ENCODE measurements around the gene DENND5A.

- TF ChIP-seq CTCF (IDR thresholded peaks at IDR 0.05 in 2 of 3, conservative IDR thresholded peaks at IDR 0.05 in 1 of 3; ENCODE audit: insufficient read depth in 2 of 3, low read depth in 1 of 3, low read length in 3 of 3) (no peak), POLR2AphosphoS5 (IDR thresholded peaks at IDR 0.05; ENCODE audit: control insufficient read depth, insufficient read depth, low read depth, low read length) (no peak), ZNF217 (CRISPR knock-in tag; IDR thresholded peaks at IDR 0.05) (no peak), EP300 (IDR thresholded peaks at IDR 0.05; ENCODE audit: low read length) (no peak), EZH2 (IDR thresholded peaks at IDR 0.05; ENCODE audit: borderline replicate concordance, low read depth, low read length) (no peak), U2AF1 (optimal IDR thresholded peaks at IDR 0.05; ENCODE audit: low read depth, low read length) (no peak), FOXK1 (CRISPR knock-in tag; IDR thresholded peaks at IDR 0.05; ENCODE audit: borderline replicate concordance) (no peak), NBN (IDR thresholded peaks at IDR 0.05; ENCODE audit: low read depth) (no peak)
Observed at GRCh38 chr11:9136741-9137140, 128.4 kb downstream of the DENND5A start.
